CD4-positive, alpha-beta T cell treated with Interleukin-4 for 4 hours (primary cell): ENCODE measurements around the gene SLC1A4.
A peak's percentile ranks its signal among the peaks of the same experiment; 100 is the strongest.
"Not testable (repeated sequence)": the region's sequence is repeated elsewhere in the genome, so short reads cannot be mapped to it uniquely, and the experiment has no call there.

Source experiments
- DNase-seq: peaks from one replicate; pipeline ENCODE4 v3.0.0-alpha.2; 2020

The SLC1A4 gene

GRCh38 chr2:64995041-64995440 is 5.8 kb downstream of the SLC1A4 start:
- no peak for DNase-seq

DNA sequence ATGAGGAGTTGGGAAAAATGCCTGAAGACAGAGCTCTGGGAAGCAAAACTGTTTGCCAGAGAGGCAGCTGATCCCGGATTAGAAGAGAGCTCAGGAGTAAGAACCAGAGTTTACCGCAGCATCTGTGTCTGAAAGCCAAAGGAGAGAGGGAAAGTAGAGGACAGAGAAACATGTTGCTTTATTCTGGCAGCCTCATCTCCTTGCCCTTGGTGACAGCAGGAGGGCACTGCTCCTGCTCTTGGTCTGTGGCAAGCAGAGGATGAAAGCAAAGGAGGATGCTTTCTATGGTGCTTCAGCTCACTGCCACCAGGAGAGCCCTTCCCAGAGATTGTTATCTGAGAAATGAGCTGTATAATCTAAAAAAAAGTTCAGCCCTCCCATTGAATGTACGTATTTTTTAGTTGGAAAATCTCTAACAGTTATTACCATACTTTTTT is 7.7 kb downstream of the SLC1A4 start:
- DNase-seq = no peak

GRCh38 chr2:64998658-64999061 is 9.5 kb downstream of the SLC1A4 start:
- DNase-seq = no peak

DNA sequence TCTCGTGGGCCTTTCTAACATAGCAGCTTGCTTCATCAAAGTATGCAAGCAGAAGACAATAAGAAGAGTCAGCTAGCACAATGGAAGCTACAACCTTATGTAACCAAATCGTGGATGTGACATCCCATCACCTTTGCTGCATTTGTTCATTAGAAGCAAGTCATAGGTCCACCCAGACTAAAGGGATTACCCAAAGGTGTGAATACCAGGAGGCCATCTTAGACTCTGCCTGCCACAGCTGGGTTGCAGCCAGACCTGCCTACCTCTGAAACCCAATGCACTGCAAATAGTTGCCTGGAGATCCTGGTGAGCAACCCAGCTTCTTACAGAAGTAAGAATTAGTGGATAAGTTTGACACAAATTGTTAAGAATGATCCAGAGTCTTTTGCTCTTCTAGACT is 10.6 kb downstream of the SLC1A4 start:
- no peak for DNase-seq

DNA sequence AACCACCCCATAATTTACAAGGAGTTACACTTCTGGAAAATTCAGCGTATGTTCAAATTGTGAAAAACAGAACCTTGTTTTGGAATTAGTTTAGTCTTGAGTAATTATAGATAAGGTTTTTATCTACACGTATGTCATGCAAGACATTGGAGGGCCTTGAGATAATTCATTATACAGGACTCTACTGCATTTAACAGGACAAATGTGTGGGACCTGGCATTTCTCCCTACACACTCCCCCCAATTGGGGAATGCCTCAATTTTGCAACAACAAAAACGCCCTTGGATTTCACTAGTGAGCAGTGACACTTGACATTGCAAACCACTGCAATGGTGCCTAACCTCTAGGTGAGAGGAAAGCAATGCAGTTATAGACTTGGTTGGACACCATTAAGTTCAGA is 11.4 kb downstream of the SLC1A4 start:
- DNase-seq = no peak

DNA sequence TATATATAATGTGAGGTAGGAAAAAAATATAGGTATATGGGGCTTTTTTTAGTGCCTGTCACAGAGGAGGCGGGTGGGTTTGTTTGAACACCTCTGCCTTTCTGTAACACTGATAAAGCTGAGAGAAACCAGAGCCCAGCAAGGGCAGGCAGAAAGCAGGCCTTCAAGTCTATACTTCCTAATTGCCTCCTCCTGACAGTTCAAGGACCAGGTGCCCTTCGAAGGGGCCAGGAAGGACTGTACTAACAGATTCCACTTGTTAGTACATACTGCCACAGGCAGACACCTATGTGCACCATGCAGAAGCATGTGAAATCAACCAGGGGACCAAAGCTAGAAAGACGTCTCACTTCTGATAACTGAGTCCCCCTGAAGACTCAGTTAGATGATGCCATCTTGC is 13.8 kb downstream of the SLC1A4 start:
- no peak for DNase-seq

DNA sequence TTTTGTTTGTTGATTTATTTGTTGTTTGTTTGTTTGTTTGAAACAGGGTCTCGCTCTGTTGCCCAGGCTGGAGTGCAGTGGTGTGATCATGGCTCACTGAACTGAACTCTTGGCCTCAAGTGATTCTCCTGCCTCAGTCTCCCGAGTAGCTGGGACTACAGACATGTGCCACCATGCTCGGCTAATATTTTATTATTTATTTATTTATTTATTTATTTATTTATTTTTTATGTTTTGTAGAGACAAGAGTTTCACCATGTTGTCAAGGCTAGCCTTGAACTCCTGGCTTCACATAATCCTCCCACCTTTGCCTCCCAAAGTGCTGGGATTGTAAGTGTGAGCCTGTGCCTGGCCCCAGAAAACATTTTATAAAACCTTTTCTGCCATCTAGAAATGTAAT is 15.0 kb downstream of the SLC1A4 start:
- DNase-seq = not testable (repeated sequence)

DNA sequence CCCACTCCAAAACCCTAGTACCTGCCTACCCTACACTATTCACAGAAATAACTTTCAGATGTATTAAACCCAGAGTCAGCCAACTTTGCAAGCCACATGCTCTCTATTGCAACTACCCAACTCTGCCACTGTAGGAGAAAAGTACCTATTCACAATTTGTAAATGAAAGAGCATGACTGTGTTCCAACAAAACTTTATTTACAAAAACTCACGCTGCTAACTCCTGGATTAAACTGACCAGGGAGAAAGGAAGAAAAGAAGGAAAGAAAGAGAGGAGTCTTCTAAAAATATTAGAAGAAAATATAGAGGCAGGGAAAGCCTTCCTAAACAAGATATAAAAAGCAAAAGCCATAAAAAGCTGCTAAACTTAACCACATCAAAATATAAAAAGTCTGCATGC is 24.6 kb downstream of the SLC1A4 start:
- DNase-seq = no peak

- no peak for DNase-seq
These were observed 26.5 kb downstream of the SLC1A4 start for GRCh38 chr2:65015731-65016130.

DNA sequence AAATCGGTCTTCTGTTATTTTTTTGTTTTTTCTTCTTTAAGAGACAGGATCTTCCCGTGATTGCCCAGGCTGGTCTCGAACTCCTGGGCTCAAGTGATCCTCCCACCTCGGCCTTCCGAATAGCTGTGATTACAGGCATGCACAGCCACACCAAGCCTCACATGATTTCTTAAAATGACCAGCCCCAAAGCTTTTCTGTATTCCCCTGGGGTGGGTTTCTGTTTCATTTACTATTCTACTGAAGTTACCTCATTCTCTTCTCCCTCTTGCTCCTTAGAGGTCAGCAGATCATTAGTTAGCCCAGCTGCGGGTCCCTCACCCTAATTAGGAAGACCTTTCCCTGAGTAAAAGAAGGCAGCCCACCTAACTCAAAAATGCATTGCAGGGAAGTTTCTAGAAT is 27.6 kb downstream of the SLC1A4 start:
- no peak for DNase-seq

GRCh38 chr2:65017335-65017734 is 28.1 kb downstream of the SLC1A4 start:
- DNase-seq = no peak

GRCh38 chr2:65018141-65018582 is 29.0 kb downstream of the SLC1A4 start:
- peak; percentile 10 for DNase-seq

DNA sequence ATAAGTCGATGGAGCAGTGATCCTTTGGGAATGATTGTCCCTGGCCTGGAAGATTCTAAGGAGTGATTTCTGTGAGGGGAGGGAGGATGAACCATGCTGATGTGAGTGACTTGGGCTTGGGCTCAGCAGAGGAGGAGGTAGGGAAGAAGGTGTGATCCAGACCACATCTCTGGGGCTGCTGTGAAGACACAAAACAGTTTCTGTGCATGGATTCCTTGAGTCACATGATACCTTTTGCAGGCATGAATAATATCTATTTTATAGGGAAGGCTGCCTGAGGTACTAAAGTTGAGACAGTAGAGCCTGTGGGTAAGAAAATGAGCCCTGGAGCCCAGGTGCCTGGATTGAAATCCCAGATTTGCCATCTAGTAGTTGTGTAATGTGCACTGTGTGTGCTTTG is 29.8 kb downstream of the SLC1A4 start:
- DNase-seq = no peak

GRCh38 chr2:65019675-65020195 is 30.5 kb downstream of the SLC1A4 start:
- DNase-seq = no peak

DNA sequence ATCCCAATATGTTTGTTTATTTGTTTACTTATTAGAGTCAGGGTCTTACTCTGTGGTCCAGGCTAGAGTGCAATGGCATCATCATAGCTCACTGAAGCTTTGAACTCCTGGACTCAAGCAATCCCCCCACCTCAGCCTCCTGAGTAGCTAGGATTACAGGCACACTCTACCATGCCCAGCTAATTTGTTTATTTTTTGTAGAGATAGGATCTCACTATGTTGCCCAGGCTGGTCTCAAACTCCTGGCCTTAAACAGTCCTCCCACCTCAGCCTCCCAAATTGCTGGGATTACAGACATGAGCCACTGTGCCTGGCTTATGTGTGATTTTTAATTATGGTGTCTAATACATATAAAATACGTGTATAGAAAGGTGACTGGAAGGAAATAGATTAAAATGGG is 31.1 kb downstream of the SLC1A4 start:
- DNase-seq = not testable (repeated sequence)

GRCh38 chr2:65020943-65021528 is 31.8 kb downstream of the SLC1A4 start:
- DNase-seq = no peak

DNA sequence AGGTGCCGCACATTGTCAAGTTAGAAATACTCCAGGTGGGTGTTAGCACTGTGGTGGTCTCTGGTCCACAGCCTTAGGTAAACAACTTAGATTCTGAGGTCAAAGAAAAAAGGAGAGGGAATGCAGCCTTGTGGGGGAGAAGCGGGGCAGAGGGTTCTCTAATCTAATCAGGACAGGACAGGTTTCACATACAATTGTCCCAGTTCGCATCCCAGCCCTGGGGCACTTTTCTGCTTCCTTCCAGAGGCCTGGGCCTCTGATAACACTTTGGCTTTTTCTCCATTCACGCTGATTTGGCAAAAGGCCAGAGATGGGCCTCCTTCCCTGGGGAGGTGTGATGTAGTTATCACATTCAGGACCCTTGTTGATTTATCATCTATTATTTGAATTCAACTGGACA is 32.5 kb downstream of the SLC1A4 start:
- no peak for DNase-seq

DNA sequence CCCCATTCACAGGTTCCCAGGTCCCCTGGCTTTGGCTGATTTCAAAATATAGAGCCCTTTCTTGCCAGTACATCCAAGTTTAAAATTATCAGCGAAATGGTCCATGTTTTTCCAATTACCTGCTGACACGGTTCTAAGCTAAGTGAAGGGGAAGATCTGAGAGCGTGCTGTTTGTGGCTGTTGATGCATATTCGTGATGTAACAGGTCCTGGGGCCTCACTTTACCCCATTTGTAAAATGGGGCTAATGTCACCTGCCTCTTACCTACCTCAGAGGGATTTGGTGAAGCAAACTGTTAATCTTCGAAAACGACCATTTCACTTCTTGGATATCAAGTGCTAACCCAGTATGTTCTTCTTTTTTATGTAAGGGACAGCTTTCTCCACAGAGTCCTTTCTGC is 33.0 kb downstream of the SLC1A4 start:
- no peak for DNase-seq

- no peak for DNase-seq
These were observed 34.5 kb downstream of the SLC1A4 start for GRCh38 chr2:65023742-65024141.

GRCh38 chr2:65024149-65024829 is 35.1 kb downstream of the SLC1A4 start:
- DNase-seq = no peak

DNA sequence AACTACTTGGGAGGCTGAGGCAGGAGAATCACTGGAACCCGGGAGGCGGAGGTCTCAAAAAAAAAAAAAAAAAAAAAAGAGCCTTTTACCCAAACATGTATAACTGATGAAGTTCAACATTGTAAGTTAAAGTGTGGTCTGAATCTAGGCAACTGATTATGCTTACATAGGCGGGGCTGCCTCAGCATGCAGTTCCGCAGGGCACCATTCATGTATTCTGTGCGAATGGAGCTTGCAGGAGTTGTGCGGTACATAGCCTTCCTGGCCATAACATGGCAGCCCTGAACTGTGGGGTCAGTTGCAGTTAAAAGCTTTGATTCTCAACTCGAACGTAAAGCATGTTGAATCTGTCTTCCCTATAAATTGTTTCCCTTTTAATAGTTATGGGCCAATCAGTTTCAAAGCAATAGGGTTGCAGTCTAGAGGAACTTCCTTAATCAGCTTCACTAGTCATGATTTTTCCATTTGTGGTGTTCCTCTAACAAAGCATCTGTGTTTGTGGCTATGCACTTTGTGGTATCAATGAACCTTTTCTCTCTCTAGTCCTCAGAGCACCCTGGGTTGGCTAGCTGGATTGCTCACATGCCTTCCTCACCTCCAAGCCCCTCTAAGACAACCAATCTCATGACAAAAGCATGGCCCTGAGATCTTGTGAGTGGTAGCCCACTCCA is 36.4 kb downstream of the SLC1A4 start:
- no peak for DNase-seq

DNA sequence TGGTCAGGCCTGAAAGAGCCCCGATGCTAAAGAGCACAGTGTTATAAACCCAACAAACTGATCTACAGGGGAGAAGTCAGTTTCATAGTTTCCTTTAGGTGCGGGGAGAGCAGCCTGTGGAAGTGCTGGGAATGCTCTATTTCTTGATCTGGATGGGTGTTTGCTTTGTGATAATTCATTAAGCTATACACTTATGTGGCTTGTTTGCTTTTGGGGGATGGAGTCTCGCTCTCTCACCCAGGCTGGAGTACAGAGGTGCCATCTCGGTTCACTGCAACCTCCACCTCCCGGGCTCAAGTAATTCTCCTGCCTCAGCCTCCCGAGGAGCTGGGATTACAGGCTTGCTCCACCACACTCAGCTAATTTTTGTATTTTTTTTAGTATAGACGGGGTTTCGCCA is 37.0 kb downstream of the SLC1A4 start:
- DNase-seq = no peak

DNA sequence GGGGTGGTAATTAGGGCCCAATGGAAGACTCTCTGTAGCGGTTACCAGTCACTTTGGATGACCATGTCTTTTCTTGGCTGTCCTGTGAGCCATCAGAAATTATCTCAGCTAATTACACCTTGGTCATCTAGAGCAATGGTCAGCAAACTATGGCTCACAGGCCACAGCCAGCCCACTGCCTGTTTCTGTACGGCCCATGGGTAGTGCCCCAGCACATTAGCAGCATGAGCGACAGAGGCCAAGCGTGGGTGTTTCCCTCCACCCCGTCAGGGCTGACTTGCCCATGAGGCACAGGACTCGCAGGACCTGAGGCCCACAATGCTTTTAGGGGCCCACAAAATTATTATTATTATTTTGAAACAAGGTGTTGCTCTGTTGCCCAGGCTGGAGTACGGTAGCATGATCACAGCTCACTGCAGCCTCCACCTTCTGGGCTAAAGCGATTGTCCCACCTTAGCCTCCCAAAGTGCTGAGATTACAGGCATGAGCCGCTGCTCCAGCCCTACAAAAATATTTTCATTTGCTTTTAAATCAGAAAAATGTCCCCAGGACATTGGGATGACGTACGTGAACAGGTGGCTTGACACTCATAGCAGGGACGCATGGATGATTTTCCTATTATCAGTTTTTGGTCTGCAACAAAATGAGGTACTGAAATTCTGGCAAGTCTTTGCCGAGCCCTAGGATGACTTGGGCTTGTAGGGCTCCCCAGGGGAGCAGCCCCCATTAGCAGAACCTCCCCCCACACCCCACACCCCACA is 37.7 kb downstream of the SLC1A4 start:
- DNase-seq = no peak
